ENCODE results near the gene MMP14. TPM values are rescaled to one million over a fixed set of nuclear protein-coding genes. Genes with fewer than 3 reads are reported as not detected.
A peak's percentile ranks its signal among the peaks of the same experiment; 100 is the strongest.

The MMP14 gene
- total and polyA plus RNA-seq, 2 of the 13 experiments (the other 11 are each of a cell fraction or from before 2014, with no cell fraction given), result 5.2 to 9.8 TPM

GRCh38 chr14:22849212-22849819 is 12.9 kb downstream of the MMP14 start (continued):
- TF ChIP-seq ZNF407 (CRISPR knock-in tag; IDR thresholded peaks at IDR 0.05; ENCODE audit: not compliant biosample characterization) (no peak), MIXL1 (CRISPR knock-in tag; IDR thresholded peaks at IDR 0.05) (no peak), ZNF563 (CRISPR knock-in tag; IDR thresholded peaks at IDR 0.05) (0 out of 2 replicates have a peak, but pooled peaks have one; percentile 51), ZFP91 (CRISPR knock-in tag; IDR thresholded peaks at IDR 0.05; ENCODE audit: borderline replicate concordance) (0 out of 2 replicates have a peak, but pooled peaks have one; percentile 9), ZBTB33 (CRISPR knock-in tag; IDR thresholded peaks at IDR 0.05) (peak; percentile 64), ZNF225 (CRISPR knock-in tag; IDR thresholded peaks at IDR 0.05) (no peak), GRHL1 (CRISPR knock-in tag; conservative IDR thresholded peaks at IDR 0.05) (no peak), ZNF530 (CRISPR knock-in tag; IDR thresholded peaks at IDR 0.05; ENCODE audit: low read depth) (no peak), ZNF280B (CRISPR knock-in tag; IDR thresholded peaks at IDR 0.05; ENCODE audit: borderline replicate concordance) (peak; percentile 61; the same call in 1 of the 2 replicates), BCL6 (CRISPR knock-in tag; IDR thresholded peaks at IDR 0.05) (no peak), ETS1 (CRISPR knock-in tag; IDR thresholded peaks at IDR 0.05) (no peak)
